T1000 (cell line): ENCODE measurements around the gene SH3PXD2B.
"Not testable (repeated sequence)": the region's sequence is repeated elsewhere in the genome, so short reads cannot be mapped to it uniquely, and the experiment has no call there.

Experiments
- DNase-seq: peaks from one replicate; lab custom pipeline; 2025; ENCODE audit warnings: mixed read lengths; lab: John Stamatoyannopoulos, UW

The SH3PXD2B gene

GRCh38 chr5:172417983-172418630 lies 36.2 kb downstream of the SH3PXD2B start:
- DNase-seq, result peak; percentile 61

DNA sequence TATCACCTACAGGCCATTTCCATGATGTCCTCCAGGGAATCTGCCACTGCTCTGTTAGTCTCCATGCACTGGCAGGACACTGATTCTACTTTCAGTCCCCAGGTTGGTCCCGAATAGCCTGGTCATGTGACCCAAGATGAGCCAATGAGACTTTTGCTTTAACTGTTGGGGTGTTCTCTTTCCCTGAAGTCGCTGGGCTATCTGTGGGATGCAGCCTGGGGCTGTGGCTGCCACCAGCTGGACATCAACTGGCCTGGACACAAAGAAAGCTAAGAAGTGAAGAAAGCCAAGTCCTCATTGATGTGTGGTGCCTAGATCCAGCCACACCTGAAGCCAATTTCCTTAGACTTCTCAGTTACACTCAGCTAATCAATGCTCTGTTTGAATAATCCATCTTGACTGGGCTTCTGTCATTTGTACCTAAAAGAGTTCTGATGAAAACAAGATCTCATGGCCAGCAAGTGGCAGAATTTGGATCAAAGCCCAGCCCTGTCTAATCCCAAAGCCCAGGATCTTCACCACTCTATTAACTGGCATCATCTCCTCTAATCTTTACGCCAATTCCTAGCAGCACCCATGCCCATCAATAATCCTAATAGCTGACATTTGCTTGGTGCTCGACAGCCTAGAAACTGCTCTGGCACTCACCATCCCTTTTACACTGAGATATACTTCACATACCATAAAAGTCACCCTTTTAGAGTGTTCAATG lies 37.0 kb downstream of the SH3PXD2B start:
- no peak for DNase-seq

DNA sequence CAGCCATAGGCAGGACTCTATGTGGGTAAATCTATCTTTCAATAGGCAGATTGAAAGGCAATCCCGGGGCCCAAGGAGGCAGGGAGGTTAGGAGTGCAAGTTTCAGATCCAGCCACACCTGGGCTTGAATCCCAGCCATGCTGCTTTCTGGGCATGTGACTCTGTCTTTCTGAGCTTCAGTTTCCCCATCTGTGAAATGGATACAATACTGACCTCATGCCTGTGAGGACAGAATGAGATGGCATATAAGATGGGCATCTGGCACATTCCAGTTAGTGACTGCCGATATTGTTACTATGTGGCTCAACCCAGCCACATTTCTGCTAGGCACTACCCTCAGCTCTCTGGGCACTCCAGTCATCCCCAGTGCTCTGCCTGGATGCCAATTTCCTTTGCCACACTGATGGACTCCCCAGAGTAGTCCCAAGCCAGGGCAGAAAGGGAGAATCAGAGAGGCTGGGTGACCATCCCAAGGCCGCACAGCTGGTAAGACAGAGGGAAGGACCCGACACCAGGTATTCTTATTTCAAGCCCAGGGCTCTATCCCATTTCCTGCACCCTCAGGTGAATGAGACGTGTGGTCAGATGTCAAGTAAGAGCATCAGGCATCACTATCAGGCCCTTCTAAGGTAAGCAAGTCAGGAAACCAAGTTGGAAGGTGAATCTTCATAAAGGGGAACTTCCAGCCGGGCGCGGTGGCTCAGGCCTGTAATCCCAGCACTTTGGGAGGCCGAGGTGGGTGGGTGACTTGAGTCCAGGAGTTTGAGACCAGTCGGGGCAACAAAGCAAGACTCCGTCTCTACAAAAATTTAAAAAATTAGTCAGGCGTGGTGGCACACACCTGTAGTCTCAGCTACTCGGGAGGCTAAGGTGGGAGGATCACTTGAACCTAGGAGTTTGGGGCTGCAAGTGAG lies 38.7 kb downstream of the SH3PXD2B start:
- no peak for DNase-seq

DNA sequence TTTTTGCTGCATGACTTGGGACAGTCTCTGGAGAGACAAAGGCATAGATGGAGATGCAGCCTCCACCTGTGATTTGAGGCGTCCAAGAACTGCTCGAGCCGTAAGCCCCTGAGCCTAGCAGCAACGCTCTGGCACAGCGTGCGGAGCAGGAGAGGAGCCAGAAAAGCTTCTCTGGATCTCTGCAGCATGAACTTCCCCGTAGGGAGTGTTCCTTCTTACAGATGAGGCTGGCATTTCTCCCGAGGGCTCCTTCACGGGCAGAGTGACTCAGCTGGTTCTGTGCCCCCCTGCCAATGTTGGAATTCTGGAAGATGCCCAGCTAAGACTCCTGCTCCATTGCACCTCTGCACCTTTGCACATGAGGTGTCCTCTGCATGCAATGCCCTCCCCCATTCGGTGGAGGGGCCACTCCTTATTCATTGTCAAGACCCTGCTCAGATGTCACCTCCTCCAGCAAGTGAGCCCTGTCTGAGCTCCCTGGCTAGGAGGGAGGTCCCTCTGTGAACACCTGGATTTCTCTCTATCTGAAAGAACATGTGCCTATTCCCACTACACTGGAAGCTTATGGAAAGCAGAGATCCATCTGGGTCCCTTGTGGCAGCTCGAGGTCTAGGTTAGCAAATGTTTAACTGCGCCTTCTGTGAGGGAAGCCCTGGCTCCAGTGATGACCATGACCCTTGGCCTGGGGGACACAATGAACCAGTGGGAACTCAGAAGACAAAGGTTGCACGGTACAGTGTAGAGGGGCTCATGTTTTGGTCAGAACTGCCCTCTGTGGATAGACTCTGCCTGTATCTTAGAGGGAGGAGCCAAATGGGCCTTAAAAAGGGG lies 39.6 kb downstream of the SH3PXD2B start:
- DNase-seq, result peak; percentile 52

- no peak for DNase-seq
Measured at GRCh38 chr5:172413601-172414171, 40.6 kb downstream of the SH3PXD2B start.

DNA sequence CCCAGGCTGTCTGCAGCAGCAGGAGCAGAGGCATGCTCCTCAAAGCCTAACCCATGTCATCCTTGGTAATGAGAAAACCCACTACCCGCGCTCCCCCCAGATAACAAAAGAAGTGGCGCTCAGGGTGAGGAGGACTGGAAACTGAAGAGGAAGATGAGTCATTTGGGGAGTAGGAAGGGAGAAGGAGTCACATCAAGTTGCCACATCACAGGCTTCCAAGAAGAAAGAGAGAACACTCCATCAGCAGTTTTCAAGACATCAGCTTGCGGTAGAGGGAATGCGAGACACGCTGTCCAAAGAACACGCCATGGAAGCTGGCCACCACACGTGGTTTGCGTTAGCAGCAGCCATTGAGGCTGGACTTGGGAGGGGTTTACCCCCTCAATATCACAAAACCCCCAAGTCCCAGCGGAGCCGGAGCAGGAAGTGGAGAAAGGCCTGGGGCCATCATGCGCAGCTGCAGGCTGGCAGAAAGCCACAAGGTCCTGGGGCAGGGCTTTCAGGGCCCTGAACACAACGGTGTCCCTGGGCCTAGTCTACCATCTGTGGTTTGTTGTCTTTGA lies 41.5 kb downstream of the SH3PXD2B start:
- peak; percentile 76 for DNase-seq

DNA sequence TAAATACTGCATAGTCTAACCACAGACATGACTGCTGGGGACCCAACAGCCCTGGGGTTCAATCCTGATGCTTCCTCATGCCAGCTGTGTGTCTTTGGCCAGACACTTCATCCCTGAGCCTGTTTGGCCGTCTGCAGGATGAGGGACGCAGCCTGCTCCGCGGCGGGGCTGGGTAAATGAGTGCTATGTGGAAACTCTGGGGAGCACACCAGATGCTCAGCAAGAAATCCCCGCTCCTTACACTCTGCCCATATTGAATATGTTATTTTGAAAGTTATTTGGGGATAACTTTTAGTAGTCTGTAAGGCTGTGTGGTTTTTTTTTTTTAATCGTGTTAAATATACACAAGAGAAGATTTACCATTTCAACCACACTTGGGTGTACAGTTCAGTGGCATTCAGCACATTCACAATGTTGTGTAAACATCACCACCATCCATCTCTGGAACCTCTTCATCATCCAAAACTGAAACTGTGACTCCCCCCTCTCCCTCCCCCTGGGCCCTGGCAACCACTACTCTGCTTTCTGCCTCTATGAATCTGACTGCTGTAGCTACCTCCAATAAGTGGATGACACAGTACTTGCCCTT lies 42.7 kb downstream of the SH3PXD2B start:
- no peak for DNase-seq

- DNase-seq, result no peak
Measured at GRCh38 chr5:172410662-172411483, 43.5 kb downstream of the SH3PXD2B start.

DNA sequence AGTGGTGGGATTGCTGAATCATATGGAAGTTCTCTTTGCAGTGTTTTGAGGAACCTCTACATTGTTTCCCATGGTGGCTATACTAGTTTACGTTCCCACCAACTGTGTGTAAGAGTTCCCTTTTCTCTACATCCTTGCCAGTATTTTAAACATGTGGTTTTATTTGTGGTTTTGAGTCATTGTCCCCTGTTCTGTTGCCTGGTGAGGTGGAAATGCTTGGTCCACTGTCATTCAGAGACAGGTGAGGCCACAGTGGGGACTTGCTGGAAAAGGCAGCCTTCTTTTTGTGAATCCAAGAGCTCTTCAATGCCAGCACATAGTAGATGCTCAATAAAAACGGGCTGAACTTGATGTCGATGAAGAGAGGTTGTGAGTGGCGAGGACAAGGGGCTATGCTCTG lies 44.2 kb downstream of the SH3PXD2B start:
- no peak for DNase-seq

DNA sequence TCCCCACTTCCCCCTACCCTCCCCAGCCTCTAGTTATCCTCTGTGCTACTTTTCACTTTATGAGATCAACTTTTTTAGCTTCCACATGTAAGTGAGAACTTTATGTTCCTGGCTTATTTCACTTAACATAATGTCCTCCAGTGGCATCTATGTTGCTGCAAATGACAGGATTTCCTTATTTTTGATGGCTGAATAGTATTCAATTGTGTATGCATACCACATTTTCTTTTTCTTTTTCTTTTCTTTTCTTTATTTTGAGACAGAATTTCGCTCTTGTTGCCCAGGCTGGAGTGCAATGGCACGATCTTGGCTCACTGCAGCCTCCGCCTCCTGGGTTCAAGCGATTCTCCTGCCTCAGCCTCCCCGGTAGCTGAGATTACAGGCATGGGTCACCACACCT lies 44.8 kb downstream of the SH3PXD2B start:
- not testable (repeated sequence) for DNase-seq

GRCh38 chr5:172407822-172408221 lies 46.5 kb downstream of the SH3PXD2B start:
- peak; percentile 42 for DNase-seq

DNA sequence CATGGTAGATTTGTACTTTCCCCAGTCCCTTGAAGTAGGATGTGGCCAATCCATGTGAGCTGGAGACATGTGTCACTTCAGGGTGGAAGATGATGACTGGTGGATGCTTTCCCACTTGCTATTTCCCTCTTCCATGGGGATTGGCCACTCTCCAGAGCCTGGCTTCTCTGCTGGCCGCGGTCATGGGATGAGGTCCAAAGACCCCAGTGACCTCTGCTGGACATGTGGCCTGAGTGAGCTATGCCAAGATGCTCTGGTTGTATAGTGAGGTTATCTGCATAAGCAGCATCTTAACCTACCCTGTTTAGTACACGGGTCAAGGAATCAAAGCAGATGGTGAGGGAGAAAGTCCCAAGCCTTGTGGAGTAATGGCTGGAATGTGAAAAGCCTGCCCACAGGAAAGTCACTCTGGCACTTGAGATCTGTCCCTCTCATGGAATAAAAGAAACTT lies 47.1 kb downstream of the SH3PXD2B start:
- no peak for DNase-seq

GRCh38 chr5:172405226-172406107 lies 48.9 kb downstream of the SH3PXD2B start:
- DNase-seq, result no peak

DNA sequence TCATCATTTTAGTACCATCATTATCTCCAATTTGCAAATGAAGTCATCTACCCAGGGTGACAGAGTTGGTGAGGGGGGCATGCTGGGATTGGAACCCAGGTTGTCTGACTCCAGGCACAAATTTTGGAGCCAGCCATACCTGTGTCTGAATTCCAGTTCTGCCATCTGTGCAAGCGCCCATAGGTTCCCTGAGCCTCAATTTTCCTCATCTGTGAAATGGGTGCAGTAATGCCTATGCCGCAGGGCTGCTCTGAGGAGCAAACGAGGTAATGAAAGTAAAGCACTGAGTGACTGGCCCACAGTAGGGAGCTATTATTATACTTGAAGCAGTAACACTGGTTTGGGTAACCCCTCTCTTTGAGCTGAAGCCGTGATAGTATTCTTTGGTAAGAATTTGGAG lies 49.6 kb downstream of the SH3PXD2B start:
- no peak for DNase-seq

- no peak for DNase-seq
Measured at GRCh38 chr5:172403817-172404216, 50.5 kb downstream of the SH3PXD2B start.

DNA sequence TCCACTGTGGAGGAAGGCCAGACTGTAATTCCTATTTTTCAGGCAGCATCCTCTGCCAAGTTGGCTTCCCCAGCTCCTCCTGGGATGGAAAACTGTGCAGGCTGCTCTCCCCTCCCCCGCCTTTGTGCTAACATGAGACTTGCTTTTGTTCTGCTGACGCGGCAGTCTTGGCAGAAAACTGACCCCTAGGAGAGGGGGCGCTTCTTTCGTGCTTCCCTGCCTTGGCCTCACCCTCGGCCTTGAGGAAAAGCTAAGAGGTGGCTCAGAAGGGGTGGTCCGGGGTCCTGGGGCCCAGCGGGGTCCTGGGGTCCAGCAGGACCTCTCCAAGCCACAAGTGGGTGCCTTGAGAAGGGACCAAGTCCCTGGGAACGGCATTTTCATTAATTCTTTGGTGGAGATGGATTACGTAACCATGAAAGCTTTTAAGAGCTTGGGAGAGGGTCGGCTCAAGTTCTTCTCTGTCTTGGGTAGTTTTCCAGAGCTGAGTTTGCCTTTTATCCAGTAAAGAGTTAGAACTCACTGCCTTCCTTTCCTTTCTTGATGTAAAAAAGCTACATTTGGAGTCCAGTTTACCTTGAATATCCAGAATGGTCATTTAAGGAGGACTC lies 51.0 kb downstream of the SH3PXD2B start:
- DNase-seq, result no peak

- DNase-seq, result no peak
Measured at GRCh38 chr5:172402531-172403188, 51.7 kb downstream of the SH3PXD2B start.

DNA sequence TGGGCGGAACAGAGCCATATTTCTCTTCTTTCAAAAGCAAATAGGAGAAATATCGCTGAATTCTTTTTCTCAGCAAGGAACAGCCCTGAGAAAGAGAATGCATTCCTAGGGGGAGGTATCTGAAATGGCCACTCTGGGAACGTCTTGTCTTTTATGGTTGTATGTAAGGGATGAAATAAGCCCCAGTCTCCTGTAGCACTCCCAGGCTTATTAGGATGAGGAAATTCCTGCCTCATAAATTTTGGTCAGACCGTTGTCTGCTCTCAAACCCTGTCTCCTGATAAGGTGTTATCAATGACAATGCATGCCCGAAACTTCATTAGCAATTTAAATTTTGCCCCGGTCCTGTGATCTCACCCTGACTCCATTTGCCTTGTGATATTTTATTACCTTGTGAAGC lies 52.3 kb downstream of the SH3PXD2B start:
- not testable (repeated sequence) for DNase-seq
